HEK293 (cell line): ENCODE results near the gene KCTD17.

Source experiments
- CTCF ChIP-seq: fragments of 450-650 bp; formaldehyde crosslinking; IDR thresholded peaks from 2 replicates; pipeline ENCODE4 v1.5.1; 2016; ENCODE audit warnings: missing biosample characterization, missing genetic modification characterization
- GLI4 ChIP-seq: fragments of 450-650 bp; formaldehyde crosslinking; IDR thresholded peaks from 2 replicates; pipeline ENCODE4 v1.5.1; 2016; ENCODE audit warnings: missing biosample characterization, missing genetic modification characterization
- MZF1 ChIP-seq: fragments of 450-650 bp; formaldehyde crosslinking; IDR thresholded peaks from 2 replicates; pipeline ENCODE4 v1.5.1; 2017; ENCODE audit warnings: missing biosample characterization, missing genetic modification characterization, borderline replicate concordance
- PRDM10 ChIP-seq: fragments of 450-650 bp; formaldehyde crosslinking; IDR thresholded peaks from 2 replicates; pipeline ENCODE4 v1.5.1; 2016; ENCODE audit warnings: missing biosample characterization, missing genetic modification characterization
- SCRT2 ChIP-seq: fragments of 450-650 bp; formaldehyde crosslinking; IDR thresholded peaks from 2 replicates; pipeline ENCODE4 v1.5.1; 2016; ENCODE audit warnings: missing biosample characterization, missing genetic modification characterization
- YY1 ChIP-seq: fragments of 450-650 bp; formaldehyde crosslinking; IDR thresholded peaks from 2 replicates; pipeline ENCODE4 v1.5.1; 2018; ENCODE audit warnings: missing biosample characterization, missing genetic modification characterization
- ZBTB10 ChIP-seq: fragments of 450-650 bp; formaldehyde crosslinking; IDR thresholded peaks from 2 replicates; pipeline ENCODE4 v1.5.1; 2016; ENCODE audit warnings: missing biosample characterization, missing genetic modification characterization
- ZFP3 ChIP-seq: fragments of 450-650 bp; formaldehyde crosslinking; IDR thresholded peaks from 2 replicates; pipeline ENCODE4 v1.5.1; 2016; ENCODE audit warnings: low read depth, missing biosample characterization, missing genetic modification characterization
- ZNF274 ChIP-seq, 2 experiments: fragments of 200-500 bp in 1 of 2; fragments of 450-650 bp in 1 of 2; sonication (Bioruptor generic) in 1 of 2; formaldehyde crosslinking in 1 of 2; IDR thresholded peaks; 2 replicates each; pipeline versions ENCODE4 v1.5.1 to v1.6.1; 2014 to 2016; ENCODE audit warnings: borderline replicate concordance in 1 of 2, inconsistent platforms in 1 of 2, low read length in 1 of 2, missing biosample characterization in 1 of 2, missing genetic modification characterization in 1 of 2
- ZNF514 ChIP-seq: fragments of 450-650 bp; formaldehyde crosslinking; IDR thresholded peaks from 2 replicates; pipeline ENCODE4 v1.5.1; 2016; ENCODE audit warnings: missing biosample characterization, missing genetic modification characterization
- ZNF639 ChIP-seq: fragments of 450-650 bp; formaldehyde crosslinking; IDR thresholded peaks from 2 replicates; pipeline ENCODE4 v1.5.1; 2016; ENCODE audit warnings: missing biosample characterization, missing genetic modification characterization
- ZNF654 ChIP-seq: fragments of 450-650 bp; formaldehyde crosslinking; IDR thresholded peaks from 2 replicates; pipeline ENCODE4 v1.5.1; 2016; ENCODE audit warnings: low read depth, missing biosample characterization, missing genetic modification characterization

GRCh38 chr22:37080838-37081237 lies 29.3 kb downstream of the KCTD17 start:
- TF ChIP-seq MZF1 (tag by site-specific recombination) (no peak), CTCF (tag by site-specific recombination) (no peak), GLI4 (tag by site-specific recombination) (no peak), ZBTB10 (tag by site-specific recombination) (no peak), YY1 (no peak), ZNF514 (no peak), PRDM10 (no peak), ZNF639 (no peak), ZNF274 (IDR thresholded peaks at IDR 0.05; ENCODE audit: low read length) (no peak), ZNF274 (tag by site-specific recombination; IDR thresholded peaks at IDR 0.05; ENCODE audit: borderline replicate concordance) (no peak), ZFP3 (no peak), ZNF654 (tag by site-specific recombination) (no peak), SCRT2 (tag by site-specific recombination) (no peak)
